ENCODE measurements around the gene PCBP3.
"Not testable (repeated sequence)": the region's sequence is repeated elsewhere in the genome, so short reads cannot be mapped to it uniquely, and the experiment has no call there.

PCBP3 gene

GRCh38 chr21:45885930-45886601 is 242.5 kb downstream of the PCBP3 start:
- FAIRE-seq, result not testable (repeated sequence)

- FAIRE-seq, result no peak
Observed at GRCh38 chr21:45886610-45887026, 243.1 kb downstream of the PCBP3 start.

- FAIRE-seq, result no peak
Observed at GRCh38 chr21:45887120-45887611, 243.6 kb downstream of the PCBP3 start.

- no peak for FAIRE-seq
Observed at GRCh38 chr21:45887788-45888187, 244.3 kb downstream of the PCBP3 start.

- no peak for FAIRE-seq
Observed at GRCh38 chr21:45888386-45889009, 245.0 kb downstream of the PCBP3 start.

- no peak for FAIRE-seq
Observed at GRCh38 chr21:45889256-45889655, 245.7 kb downstream of the PCBP3 start.

GRCh38 chr21:45889961-45890360 is 246.4 kb downstream of the PCBP3 start:
- no peak for FAIRE-seq

GRCh38 chr21:45891388-45892155 is 248.0 kb downstream of the PCBP3 start:
- no peak for FAIRE-seq

- no peak for FAIRE-seq
Observed at GRCh38 chr21:45892156-45892915, 248.8 kb downstream of the PCBP3 start.

GRCh38 chr21:45892916-45893739 is 249.6 kb downstream of the PCBP3 start:
- no peak for FAIRE-seq

GRCh38 chr21:45893740-45894449 is 250.4 kb downstream of the PCBP3 start:
- FAIRE-seq, result no peak

- no peak for FAIRE-seq
Observed at GRCh38 chr21:45894450-45894825, 250.9 kb downstream of the PCBP3 start.

GRCh38 chr21:45894906-45895777 is 251.6 kb downstream of the PCBP3 start:
- no peak for FAIRE-seq

GRCh38 chr21:45895778-45896370 is 252.3 kb downstream of the PCBP3 start:
- FAIRE-seq, result no peak

- not testable (repeated sequence) for FAIRE-seq
Observed at GRCh38 chr21:45896431-45896830, 252.9 kb downstream of the PCBP3 start.

- no peak for FAIRE-seq
Observed at GRCh38 chr21:45897191-45898027, 253.9 kb downstream of the PCBP3 start.

GRCh38 chr21:45898028-45898350 is 254.5 kb downstream of the PCBP3 start:
- no peak for FAIRE-seq

GRCh38 chr21:45898781-45899180 is 255.3 kb downstream of the PCBP3 start:
- no peak for FAIRE-seq

All from islet of Langerhans (tissue), 1 donor.